ENCODE data around the gene CTDSP2.
A peak's percentile ranks its signal among the peaks of the same experiment; 100 is the strongest.

The CTDSP2 gene

GRCh38 chr12:57771236-57771872 is 75.2 kb downstream of the CTDSP2 start:
- Mint-ChIP-seq H3K27ac (peak overlapping the region; percentile 100), H3K27me3 (ENCODE audit: low read depth, poor library complexity) (peaks cover 40% of the 10 kb centered on the region), H3K4me1 (peaks cover 43% of the 10 kb centered on the region), H3K4me3 (peak overlapping the region; percentile 99), H3K36me3 (ENCODE audit: low read depth) (peaks cover 41% of the 10 kb centered on the region), H3K9me3 (no peaks in the 10 kb centered on the region)
- TF ChIP-seq CTCF (IDR thresholded peaks at IDR 0.05), result no peak
- peak; percentile 88 for DNase-seq

- peaks cover 36% of the 10 kb centered on the region for H3K36me3 Mint-ChIP-seq (ENCODE audit: low read depth)
- H3K27ac Mint-ChIP-seq, result no peak overlapping the region
- no peaks in the 10 kb centered on the region for H3K9me3 Mint-ChIP-seq
- peak overlapping the region; percentile 99 for H3K4me3 Mint-ChIP-seq
- H3K27me3 Mint-ChIP-seq (ENCODE audit: low read depth, poor library complexity), result peaks cover 43% of the 10 kb centered on the region
- peaks cover 46% of the 10 kb centered on the region for H3K4me1 Mint-ChIP-seq
- DNase-seq, result no peak
- no peak for TF ChIP-seq CTCF (IDR thresholded peaks at IDR 0.05)
Observed at GRCh38 chr12:57770734-57771133, 75.8 kb downstream of the CTDSP2 start.
